Head of caudate nucleus (tissue), 42 donors: ENCODE data around the gene POLR3K.
"Not testable (repeated sequence)": the region's sequence is repeated elsewhere in the genome, so short reads cannot be mapped to it uniquely, and the experiment has no call there.

Experiments
- DNase-seq, 42 donors: peaks; one replicate each; pipeline versions ENCODE4 v3.0.0 to v3.0.0-alpha.2; 2020 to 2021; ENCODE audit warnings: mixed read lengths in 7 of 42
- intact Hi-C: fragments of 100-400 bp; cut with DNase I; formaldehyde crosslinking; loops from one replicate; pipeline ENCODE4 v1.15.0; 2022

The POLR3K gene

DNA sequence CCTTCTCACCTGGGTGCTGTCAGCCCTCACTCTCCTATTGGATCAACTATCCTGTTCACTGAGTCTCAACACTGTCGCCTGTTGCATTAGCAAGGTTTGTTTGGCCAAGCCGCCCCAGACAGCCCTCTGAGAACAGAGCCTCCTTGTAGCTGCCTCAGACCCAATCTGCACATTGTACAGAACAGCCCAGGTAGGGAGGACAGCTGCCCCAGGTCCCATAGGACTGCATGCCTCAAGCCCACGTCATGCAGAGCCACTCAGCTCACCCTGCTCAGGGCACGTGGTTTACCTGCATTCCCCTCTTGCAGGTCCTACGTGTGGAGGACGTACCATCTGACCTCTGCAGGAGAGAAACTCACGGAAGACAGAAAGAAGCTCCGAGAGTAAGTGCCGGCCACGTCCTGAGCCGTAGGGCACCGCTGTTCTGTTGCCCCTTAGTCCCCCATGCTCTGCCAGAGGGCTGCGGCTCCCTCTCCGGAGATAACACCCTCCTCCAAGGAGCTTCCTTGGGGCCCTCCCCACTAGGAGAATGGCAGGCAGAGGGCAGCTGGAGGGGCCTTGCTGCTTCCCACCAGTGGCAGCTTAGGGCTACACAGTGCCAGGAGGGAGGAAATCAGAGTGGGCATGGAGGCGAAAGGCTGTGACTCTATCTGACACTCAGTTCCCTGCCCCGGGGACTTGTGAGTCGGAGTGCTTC, 3.0 kb upstream of the POLR3K start:
- peak in 2 of 42 donors; percentile 0 to 2 for DNase-seq
- intact Hi-C loops = no loop called here

- peak in 1 of 42 donors; percentile 3 for DNase-seq
- intact Hi-C loops = no loop called here
Observed at GRCh38 chr16:55571-56136, 2.2 kb upstream of the POLR3K start.

DNA sequence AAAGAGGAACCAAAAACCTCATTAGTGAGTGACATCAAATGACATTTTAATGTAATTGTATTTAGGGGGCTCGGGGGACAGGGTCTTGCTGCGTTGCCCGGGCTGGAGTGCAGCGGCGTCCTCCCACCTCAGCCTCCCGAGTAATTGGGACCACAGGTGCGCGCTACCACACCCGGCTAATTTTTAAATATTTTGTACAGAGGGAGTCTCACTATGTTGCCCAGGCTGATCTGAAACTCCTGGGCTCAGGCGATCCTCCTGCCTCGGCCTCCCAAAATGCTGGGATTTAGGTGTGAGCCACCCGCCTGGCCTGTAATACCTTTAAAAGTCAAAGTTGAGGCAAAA, 801 bp upstream of the POLR3K start:
- DNase-seq = no peak
- intact Hi-C loops = no loop called here

- no peak for DNase-seq
Observed at GRCh38 chr16:50769-51591, 2.4 kb downstream of the POLR3K start.

DNA sequence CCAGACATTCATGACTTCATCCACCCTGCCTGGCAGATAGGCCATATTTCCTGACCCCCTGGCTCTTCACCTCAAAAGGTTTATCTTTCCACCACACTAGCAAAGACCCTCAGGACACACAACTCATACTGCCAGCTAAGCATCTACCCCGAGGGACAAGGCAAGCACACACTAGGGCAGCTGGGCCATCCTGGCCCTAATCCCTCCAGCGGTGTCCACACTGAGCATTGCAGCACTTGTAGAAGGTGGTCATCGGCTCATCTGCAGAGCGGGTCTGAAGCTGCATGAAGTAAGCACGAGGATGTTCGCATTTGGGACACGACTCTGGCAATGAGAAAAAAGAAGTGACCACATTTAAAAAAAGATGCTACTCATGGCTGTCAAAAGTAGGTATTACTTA, 6.2 kb downstream of the POLR3K start:
- intact Hi-C loops = no loop called here
- peak in 3 of 42 donors; percentile 2 to 29 (median 3) for DNase-seq

More at GRCh38 chr16:50769-51591, 2.4 kb downstream of the POLR3K start:
- intact Hi-C loops = no loop called here

GRCh38 chr16:46510-46909, 6.9 kb downstream of the POLR3K start:
- intact Hi-C loops, DNase-seq: not testable (repeated sequence)

DNA sequence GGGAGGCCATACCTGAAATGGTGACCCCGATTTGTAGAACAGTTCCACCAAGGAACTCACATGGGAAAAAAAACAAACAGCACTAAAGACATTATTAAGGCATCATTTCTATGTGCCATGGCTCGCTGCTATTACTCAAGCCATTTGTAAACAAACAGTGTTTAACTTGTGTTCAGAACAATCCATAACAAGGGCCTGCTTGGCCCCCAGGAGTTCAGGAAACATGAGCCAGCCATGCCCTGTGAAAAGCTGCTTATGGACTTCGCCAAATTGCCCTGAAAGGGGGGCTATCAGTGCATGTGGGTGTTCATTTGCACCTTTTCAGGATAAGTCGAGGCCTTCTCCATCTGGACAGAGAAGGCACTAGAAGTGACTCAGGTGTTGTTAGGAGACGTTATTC, 8.0 kb downstream of the POLR3K start:
- DNase-seq = no peak
- intact Hi-C loops = no loop called here

GRCh38 chr16:44655-45054, 8.8 kb downstream of the POLR3K start:
- intact Hi-C loops = no loop called here
- peak in 1 of 42 donors; percentile 24 for DNase-seq

- intact Hi-C loops = no loop called here
Observed at GRCh38 chr16:43294-43693, 10.1 kb downstream of the POLR3K start.

GRCh38 chr16:42691-43090, 10.7 kb downstream of the POLR3K start:
- no peak for DNase-seq
- intact Hi-C loops = no loop called here

More at GRCh38 chr16:43294-43693, 10.1 kb downstream of the POLR3K start:
- no peak for DNase-seq

GRCh38 chr16:42069-42457, 11.3 kb downstream of the POLR3K start:
- no peak for DNase-seq
- intact Hi-C loops = no loop called here

DNA sequence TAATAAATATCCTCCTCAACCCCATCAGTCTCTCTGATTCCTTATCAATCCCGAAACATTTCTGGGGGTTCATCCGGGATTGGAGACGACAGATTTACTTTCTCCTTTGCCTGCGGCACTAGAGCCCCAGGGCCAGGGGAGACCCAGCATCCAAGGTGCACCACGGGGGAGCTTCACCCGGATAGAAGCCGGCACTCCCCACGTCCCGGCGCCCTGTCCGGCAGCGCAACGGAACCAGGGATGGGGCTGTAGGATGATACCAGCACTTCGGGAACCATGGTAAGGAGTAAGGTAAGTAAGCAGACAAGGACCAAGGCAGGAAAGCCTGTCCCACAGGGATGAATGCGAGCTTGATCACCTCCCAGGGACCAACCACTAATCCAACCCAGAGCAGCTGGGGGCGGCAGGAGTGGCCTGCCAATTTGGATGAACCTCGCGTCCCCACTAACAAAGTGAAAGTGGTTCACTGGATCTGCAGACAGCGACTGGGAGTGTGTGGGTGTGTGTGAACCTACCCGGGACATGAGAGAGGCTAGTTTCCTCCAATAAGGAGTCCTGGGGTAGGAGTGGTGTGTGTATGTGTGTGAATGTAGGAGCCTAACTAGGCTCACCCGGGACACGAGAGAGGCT, 11.9 kb downstream of the POLR3K start:
- no peak for DNase-seq
- intact Hi-C loops = no loop called here

DNA sequence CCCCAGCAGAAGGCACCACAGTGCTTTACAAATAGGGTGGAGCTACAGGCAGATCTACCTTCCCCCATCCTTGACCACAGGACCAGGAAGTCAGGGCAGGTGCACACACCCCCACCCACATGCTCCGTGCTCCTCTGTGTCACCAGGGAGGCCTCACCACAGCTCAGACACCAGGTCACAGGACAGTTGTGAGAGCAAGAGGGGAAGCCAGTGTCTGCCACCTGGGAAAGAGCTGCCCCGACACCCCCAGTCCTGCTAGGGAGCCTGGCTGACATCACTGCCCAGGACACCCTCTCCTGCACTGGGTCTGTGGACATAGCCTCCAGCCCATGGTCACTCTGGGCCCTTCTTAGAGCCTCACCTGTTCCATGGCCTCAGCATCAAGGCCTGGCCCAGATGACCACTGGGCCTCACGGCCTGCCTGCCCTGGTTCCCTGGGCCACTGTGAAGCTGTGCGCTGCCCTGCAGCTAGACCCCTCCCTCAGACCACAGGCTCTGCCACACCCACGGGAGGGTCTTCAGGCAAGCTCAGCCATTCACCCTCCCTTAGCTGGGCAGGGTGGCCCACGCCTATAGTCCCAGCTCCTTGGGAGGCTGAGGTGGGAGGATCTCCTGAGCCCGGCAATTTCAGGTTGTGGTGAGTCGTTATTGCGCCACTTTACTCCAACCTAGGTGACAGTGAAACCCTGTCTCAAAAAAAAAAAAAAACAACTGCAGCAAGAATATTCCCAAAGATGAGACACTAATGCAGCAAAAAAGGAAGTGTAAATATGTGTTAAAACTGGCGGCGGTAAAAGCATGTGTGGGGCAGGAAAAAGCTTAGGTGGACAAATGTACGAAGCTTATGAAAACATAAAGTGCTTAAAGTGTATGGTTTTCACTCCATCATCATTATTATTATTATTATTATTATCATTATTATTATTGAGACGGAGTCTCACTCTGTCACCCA, 14.2 kb downstream of the POLR3K start:
- intact Hi-C loops = no loop called here
- peak in 2 of 42 donors; percentile 9 to 21 for DNase-seq

GRCh38 chr16:38206-38605, 15.2 kb downstream of the POLR3K start:
- peak in 2 of 42 donors; percentile 9 to 31 for DNase-seq
- intact Hi-C loops = not testable (repeated sequence)

- intact Hi-C loops = no loop called here
- peak in 2 of 42 donors; percentile 15 to 35 for DNase-seq
Observed at GRCh38 chr16:37511-37910, 15.9 kb downstream of the POLR3K start.

DNA sequence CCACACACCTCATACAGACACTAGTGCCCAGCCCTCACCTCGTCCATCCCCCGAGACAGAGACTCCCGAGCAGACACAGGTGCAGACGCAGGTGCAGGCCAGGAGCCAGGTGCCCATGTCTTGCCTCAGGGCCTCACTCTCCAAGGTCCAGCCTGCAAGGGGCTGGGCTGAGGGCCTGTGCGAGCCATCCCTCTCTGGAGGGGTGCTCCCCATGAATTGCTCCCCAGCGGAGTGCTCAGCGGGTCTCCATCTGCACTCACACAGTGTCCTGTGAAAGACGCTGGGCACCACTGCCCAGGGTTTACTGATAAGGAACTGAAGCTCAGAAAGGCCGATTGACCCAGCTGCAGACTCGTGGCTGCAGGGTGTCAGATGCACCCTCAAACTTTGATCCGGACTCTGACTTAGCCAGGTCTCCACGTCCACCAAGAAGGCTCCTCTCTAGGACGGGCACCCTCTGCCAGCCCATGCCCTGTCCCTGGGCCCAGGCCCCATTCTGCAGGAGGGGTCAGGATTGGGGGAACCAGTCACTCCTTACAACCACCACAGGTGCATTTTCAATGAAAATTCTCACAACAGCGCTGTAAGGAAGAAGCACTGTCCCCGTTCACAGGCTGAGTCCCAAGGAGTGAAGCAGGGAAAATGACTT, 16.9 kb downstream of the POLR3K start:
- intact Hi-C loops = no loop called here
- DNase-seq = peak in 2 of 42 donors; percentile 11 to 30

DNA sequence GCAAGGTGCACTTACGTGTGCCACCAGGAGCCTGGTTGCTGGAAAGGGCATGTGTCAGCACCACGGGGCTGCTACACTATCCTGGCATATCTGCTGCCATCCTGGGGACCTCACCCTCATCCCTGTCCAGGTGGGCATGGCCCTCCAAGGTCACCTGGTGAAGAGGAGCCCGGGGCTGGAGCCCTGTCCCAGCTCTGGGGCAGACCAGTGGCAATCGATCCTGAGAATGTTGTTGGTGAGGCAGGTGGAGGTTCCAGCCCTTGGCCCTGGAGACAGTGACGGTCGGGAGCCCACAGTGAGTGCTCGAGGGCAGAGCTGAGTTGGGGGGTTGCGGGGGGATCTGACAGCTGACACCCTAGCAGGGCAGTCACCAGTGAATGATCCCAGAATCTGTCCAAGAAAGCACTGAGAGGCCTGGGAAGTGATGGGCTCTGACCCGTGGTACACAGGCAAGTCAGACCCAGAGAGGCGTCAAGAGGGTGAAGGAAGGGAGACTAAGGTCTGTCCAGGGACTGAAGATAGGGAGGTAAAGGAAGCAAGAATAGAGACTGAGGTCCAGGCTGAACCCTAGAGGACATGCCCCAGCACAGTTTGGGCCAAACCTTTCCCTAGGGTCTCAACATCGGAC, 17.6 kb downstream of the POLR3K start:
- DNase-seq = peak in 2 of 42 donors; percentile 10 to 27
- intact Hi-C loops = no loop called here
